Measurements from ENCODE around the gene NUP153. TPM values are rescaled to one million over a fixed set of nuclear protein-coding genes. Genes with fewer than 3 reads are reported as not detected.
A peak's percentile ranks its signal among the peaks of the same experiment; 100 is the strongest.

Gene NUP153
- total and polyA plus RNA-seq, 11 donors: 3.7 to 31.7 (median 25.4) TPM

DNA sequence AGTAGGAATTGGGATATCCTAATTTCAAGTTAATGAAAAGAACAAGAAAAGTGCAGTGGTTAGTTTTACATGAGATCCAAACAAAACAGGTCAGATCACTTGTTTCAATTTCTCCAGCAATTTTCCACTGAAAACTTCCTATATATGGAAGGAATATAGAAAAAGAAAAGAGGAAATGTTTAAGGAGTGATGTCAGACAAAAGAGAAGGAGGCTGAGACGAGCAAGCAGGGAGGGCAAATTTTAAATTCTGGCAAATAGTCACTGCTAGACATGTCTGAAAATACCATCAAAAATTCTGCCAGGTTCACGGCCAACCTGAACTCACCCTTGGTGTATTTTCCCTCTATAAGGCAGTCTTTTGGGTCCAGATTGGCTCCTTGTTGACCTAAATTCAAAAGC lies 9.5 kb upstream of the NUP153 start:
- Histone ChIP-seq H3K27me3 (no peaks in the 10 kb centered on the region), H3K9me3 (no peaks in the 10 kb centered on the region), H3K36me3 (no peaks in the 10 kb centered on the region), H3K27ac (no peak overlapping the region), H3K4me3 (no peak overlapping the region), H3K4me1 (peaks cover 0 to 21% (median 0%) of the 10 kb centered on the region in 12 donors)
- no peak for DNase-seq
- 50 to 60% (median 54%) methylated on average over 2 of the region's 2 CpGs for WGBS, 4 donors
- ATAC-seq: no peak
- no peak for TF ChIP-seq POLR2A (IDR thresholded peaks at IDR 0.05)
- TF ChIP-seq, protein P1, sequence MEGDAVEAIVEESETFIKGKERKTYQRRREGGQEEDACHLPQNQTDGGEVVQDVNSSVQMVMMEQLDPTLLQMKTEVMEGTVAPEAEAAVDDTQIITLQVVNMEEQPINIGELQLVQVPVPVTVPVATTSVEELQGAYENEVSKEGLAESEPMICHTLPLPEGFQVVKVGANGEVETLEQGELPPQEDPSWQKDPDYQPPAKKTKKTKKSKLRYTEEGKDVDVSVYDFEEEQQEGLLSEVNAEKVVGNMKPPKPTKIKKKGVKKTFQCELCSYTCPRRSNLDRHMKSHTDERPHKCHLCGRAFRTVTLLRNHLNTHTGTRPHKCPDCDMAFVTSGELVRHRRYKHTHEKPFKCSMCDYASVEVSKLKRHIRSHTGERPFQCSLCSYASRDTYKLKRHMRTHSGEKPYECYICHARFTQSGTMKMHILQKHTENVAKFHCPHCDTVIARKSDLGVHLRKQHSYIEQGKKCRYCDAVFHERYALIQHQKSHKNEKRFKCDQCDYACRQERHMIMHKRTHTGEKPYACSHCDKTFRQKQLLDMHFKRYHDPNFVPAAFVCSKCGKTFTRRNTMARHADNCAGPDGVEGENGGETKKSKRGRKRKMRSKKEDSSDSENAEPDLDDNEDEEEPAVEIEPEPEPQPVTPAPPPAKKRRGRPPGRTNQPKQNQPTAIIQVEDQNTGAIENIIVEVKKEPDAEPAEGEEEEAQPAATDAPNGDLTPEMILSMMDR (IDR thresholded peaks at IDR 0.05): no peak
- intact Hi-C loops (cut with DNase I): loop anchor here in 1 of 10 donors (5.0 kb wide), 1 partner anchor 46 kb away; no protein-coding TSS in a partner anchor

DNA sequence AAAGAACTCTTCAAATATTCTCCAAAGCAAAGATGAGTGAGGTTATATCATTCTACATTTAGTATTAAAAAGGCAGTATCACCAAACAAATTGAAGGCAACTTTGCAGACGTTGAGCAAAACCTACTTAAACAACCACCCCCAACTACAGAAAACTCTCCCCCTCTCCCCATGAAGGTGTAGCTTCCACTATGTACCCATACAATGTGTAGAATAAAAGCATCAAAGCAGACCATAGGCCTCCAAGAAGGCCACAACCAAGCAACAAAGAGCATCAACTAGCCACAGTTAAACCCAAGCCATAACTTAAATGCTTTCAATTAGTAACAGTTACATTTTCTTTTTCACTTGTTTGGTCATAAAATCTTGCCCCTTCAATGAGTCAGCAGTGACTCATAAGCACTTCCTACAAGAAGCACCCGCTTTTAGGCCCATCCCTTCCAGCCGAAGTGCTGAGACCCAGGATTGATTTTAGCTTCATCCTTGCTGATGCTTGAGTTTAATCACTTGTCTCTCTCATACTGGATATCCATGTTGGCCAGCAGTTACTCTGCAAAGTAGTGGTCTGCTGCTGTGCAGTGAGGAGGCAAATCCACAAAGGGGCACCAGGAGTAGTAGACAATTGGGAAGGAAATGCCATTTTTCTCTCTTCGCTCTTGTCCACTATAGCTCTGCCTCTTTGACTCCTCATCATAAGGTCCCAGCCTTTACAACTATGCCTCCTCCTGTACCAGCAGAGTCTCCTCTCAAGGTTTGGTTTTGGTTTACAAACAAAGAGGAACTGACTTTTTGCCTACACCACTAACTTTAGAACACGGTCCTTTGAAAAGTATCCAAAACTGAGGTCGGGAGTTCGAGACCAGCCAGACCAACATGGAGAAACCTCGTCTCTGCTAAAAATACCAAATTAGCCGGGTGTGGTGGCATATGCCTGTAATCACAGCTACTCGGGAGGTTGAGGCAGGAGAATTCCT lies 8.4 kb upstream of the NUP153 start:
- H3K36me3 ChIP-seq: no peaks in the 10 kb centered on the region
- DNase-seq: no peak
- H3K9me3 ChIP-seq: no peaks in the 10 kb centered on the region
- TF ChIP-seq POLR2A (IDR thresholded peaks at IDR 0.05): no peak
- TF ChIP-seq, protein P1 (IDR thresholded peaks at IDR 0.05): no peak
- 65 to 77% (median 73%) methylated on average over 10 of the region's 10 CpGs for WGBS, 4 donors
- H3K4me3 ChIP-seq: no peak overlapping the region
- intact Hi-C loops (cut with DNase I): loop anchor here in 1 of 10 donors (5.0 kb wide), 1 partner anchor 47 kb away; no protein-coding TSS in a partner anchor
- H3K4me1 ChIP-seq: peaks cover 0 to 21% (median 0%) of the 10 kb centered on the region in 12 donors
- H3K27me3 ChIP-seq: no peaks in the 10 kb centered on the region
- peak overlapping the region in 1 of 12 donors; percentile 69 for H3K27ac ChIP-seq
- ATAC-seq: peak in 1 of 4 donors; percentile 39

DNA sequence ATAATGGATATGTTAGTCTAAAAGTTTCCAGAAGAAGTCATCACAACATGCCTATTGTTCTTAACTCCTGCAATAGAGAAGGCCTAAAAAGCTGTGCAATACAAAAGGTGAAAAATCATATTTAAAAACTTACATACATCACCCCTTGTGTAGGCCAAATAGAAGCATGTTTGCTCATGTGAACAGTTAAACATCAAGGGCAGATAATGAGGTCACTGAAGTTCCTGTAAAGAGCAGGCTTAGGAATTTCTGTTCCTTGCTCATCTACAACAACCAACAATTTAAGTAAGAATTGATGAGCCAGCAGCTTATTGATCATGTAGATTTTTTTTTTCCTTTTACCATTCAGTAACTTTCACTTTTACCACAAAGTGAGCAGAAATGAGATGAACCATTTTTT lies 7.5 kb upstream of the NUP153 start:
- ATAC-seq: no peak
- DNase-seq: no peak
- intact Hi-C loops (cut with DNase I): no loop called here

DNA sequence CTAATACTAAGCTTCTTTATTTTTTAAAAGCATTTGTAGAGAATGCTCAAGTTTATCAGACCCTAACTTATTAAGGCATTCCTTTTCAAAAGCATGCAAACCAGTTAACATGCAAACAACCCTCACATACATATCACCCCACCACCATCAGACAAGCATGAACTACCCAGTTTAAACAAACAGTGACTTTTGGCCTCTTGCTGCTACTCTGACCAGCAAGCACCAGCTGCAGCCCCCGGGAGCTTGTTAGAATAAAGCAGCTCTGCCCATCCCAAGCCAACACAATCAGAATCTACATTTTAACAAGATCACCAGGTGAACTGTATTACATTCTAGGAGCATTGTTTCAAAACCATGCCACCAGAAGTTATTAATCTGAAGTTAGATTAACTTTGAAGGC lies 5.9 kb upstream of the NUP153 start:
- ATAC-seq: no peak

More for the DNA sequence above, 7.5 kb upstream of the NUP153 start:
- no peak for TF ChIP-seq POLR2A (IDR thresholded peaks at IDR 0.05)
- TF ChIP-seq, protein P1 (IDR thresholded peaks at IDR 0.05): no peak
- Histone ChIP-seq H3K27me3 (no peaks in the 10 kb centered on the region), H3K9me3 (no peaks in the 10 kb centered on the region), H3K4me3 (no peak overlapping the region), H3K27ac (peak overlapping the region in 1 of 12 donors; percentile 69), H3K36me3 (no peaks in the 10 kb centered on the region), H3K4me1 (peaks cover 0 to 21% (median 0%) of the 10 kb centered on the region in 12 donors)

More for the DNA sequence above, 5.9 kb upstream of the NUP153 start:
- H3K4me3 ChIP-seq: no peak overlapping the region
- H3K4me1 ChIP-seq: peaks cover 0 to 25% (median 0%) of the 10 kb centered on the region in 12 donors
- intact Hi-C loops (cut with DNase I): no loop called here
- no peaks in the 10 kb centered on the region for H3K36me3 ChIP-seq
- no peak for DNase-seq
- H3K27ac ChIP-seq: no peak overlapping the region
- H3K9me3 ChIP-seq: no peaks in the 10 kb centered on the region
- WGBS, 4 donors: 50 to 60% (median 56%) methylated on average over 1 of the region's 1 CpG
- H3K27me3 ChIP-seq: no peaks in the 10 kb centered on the region
- TF ChIP-seq, protein P1 (IDR thresholded peaks at IDR 0.05): no peak
- TF ChIP-seq POLR2A (IDR thresholded peaks at IDR 0.05): no peak
